ENCODE measurements around the gene FNIP2.

FNIP2 gene

GRCh38 chr4:158724637-158725036, 44.2 kb upstream of the FNIP2 start:
- Histone ChIP-seq H3K27ac (no peak overlapping the region), H3K9me3 (ENCODE audit: control insufficient read depth, low read length) (no peaks in the 10 kb centered on the region), H3K9ac (no peak overlapping the region), H3K27me3 (ENCODE audit: control insufficient read depth, insufficient read depth, low read length) (no peaks in the 10 kb centered on the region), H2AFZ (no peak overlapping the region), H3K4me1 (no peaks in the 10 kb centered on the region), H3K36me3 (ENCODE audit: control insufficient read depth, insufficient read depth, low read length) (no peaks in the 10 kb centered on the region), H3K79me2 (peaks cover 4% of the 10 kb centered on the region), H3K4me3 (ENCODE audit: low read depth, low read length) (no peak overlapping the region), H3K4me2 (ENCODE audit: low read length) (no peak overlapping the region)
- TF ChIP-seq CTCF (IDR thresholded peaks at IDR 0.05) = no peak

GRCh38 chr4:158726633-158727032, 42.2 kb upstream of the FNIP2 start:
- peaks cover 4% of the 10 kb centered on the region for H3K79me2 ChIP-seq
- no peaks in the 10 kb centered on the region for H3K4me1 ChIP-seq
- H3K9ac ChIP-seq = no peak overlapping the region
- H3K27me3 ChIP-seq (ENCODE audit: control insufficient read depth, insufficient read depth, low read length) = no peaks in the 10 kb centered on the region
- H3K4me2 ChIP-seq (ENCODE audit: low read length) = no peak overlapping the region
- no peaks in the 10 kb centered on the region for H3K9me3 ChIP-seq (ENCODE audit: control insufficient read depth, low read length)
- no peak for TF ChIP-seq CTCF (IDR thresholded peaks at IDR 0.05)
- no peak overlapping the region for H2AFZ ChIP-seq
- no peak overlapping the region for H3K27ac ChIP-seq
- H3K36me3 ChIP-seq (ENCODE audit: control insufficient read depth, insufficient read depth, low read length) = no peaks in the 10 kb centered on the region
- H3K4me3 ChIP-seq (ENCODE audit: low read depth, low read length) = no peak overlapping the region

- no peak overlapping the region for H3K27ac ChIP-seq
- TF ChIP-seq CTCF (IDR thresholded peaks at IDR 0.05) = no peak
- H3K9ac ChIP-seq = no peak overlapping the region
- no peak overlapping the region for H3K4me2 ChIP-seq (ENCODE audit: low read length)
- no peaks in the 10 kb centered on the region for H3K4me1 ChIP-seq
- H3K9me3 ChIP-seq (ENCODE audit: control insufficient read depth, low read length) = no peaks in the 10 kb centered on the region
- no peaks in the 10 kb centered on the region for H3K36me3 ChIP-seq (ENCODE audit: control insufficient read depth, insufficient read depth, low read length)
- H3K27me3 ChIP-seq (ENCODE audit: control insufficient read depth, insufficient read depth, low read length) = no peaks in the 10 kb centered on the region
- H2AFZ ChIP-seq = no peak overlapping the region
- H3K79me2 ChIP-seq = no peaks in the 10 kb centered on the region
- H3K4me3 ChIP-seq (ENCODE audit: low read depth, low read length) = no peak overlapping the region
Measured at GRCh38 chr4:158728236-158728635, 40.6 kb upstream of the FNIP2 start.

GRCh38 chr4:158729716-158730559, 38.9 kb upstream of the FNIP2 start:
- Histone ChIP-seq H3K79me2 (no peaks in the 10 kb centered on the region), H3K27me3 (ENCODE audit: control insufficient read depth, insufficient read depth, low read length) (no peaks in the 10 kb centered on the region), H3K36me3 (ENCODE audit: control insufficient read depth, insufficient read depth, low read length) (no peaks in the 10 kb centered on the region), H3K27ac (no peak overlapping the region), H3K4me3 (ENCODE audit: low read depth, low read length) (no peak overlapping the region), H3K4me1 (no peaks in the 10 kb centered on the region), H3K9ac (no peak overlapping the region), H2AFZ (no peak overlapping the region), H3K4me2 (ENCODE audit: low read length) (no peak overlapping the region), H3K9me3 (ENCODE audit: control insufficient read depth, low read length) (no peaks in the 10 kb centered on the region)
- TF ChIP-seq CTCF (IDR thresholded peaks at IDR 0.05) = peak; percentile 85

GRCh38 chr4:158738866-158739265, 30.0 kb upstream of the FNIP2 start:
- H3K36me3 ChIP-seq (ENCODE audit: control insufficient read depth, insufficient read depth, low read length) = no peaks in the 10 kb centered on the region
- no peak overlapping the region for H2AFZ ChIP-seq
- H3K27me3 ChIP-seq (ENCODE audit: control insufficient read depth, insufficient read depth, low read length) = no peaks in the 10 kb centered on the region
- H3K4me1 ChIP-seq = no peaks in the 10 kb centered on the region
- H3K79me2 ChIP-seq = no peaks in the 10 kb centered on the region
- no peak overlapping the region for H3K27ac ChIP-seq
- H3K4me3 ChIP-seq (ENCODE audit: low read depth, low read length) = no peak overlapping the region
- H3K9ac ChIP-seq = no peak overlapping the region
- no peak for TF ChIP-seq CTCF (IDR thresholded peaks at IDR 0.05)
- no peaks in the 10 kb centered on the region for H3K9me3 ChIP-seq (ENCODE audit: control insufficient read depth, low read length)
- H3K4me2 ChIP-seq (ENCODE audit: low read length) = no peak overlapping the region

Measured in parathyroid adenoma (tissue), 2 donors.